ENCODE results near the gene NLRC3. TPM values are rescaled to one million over a fixed set of nuclear protein-coding genes. Genes with fewer than 3 reads are reported as not detected.

The NLRC3 gene
- total RNA-seq, 1 experiment from 2014 or later = 0.15 TPM

GRCh38 chr16:3509470-3509928 lies 67.7 kb downstream of the NLRC3 start:
- H3K9ac ChIP-seq (ENCODE audit: low read length) = no peak overlapping the region
- H3K9me3 ChIP-seq (ENCODE audit: control insufficient read depth in 1 of 2, insufficient read depth in 1 of 2, low read depth in 1 of 2, low read length in 2 of 2) = no peaks in the 10 kb centered on the region
- intact Hi-C loops (cut with micrococcal nuclease) = no loop called here
- H3K4me3 ChIP-seq (replicated peaks in 1 of 2; ENCODE audit: low read depth in 1 of 2, low read length in 2 of 2) = no peak overlapping the region
- H3K4me1 ChIP-seq (ENCODE audit: control insufficient read depth in 1 of 2, insufficient read depth in 2 of 2, low read length in 2 of 2) = no peaks in the 10 kb centered on the region
- ChIA-PET POLR2A (no interaction called here), RAD21 (ENCODE audit: low non-redundant PET in 1 of 2, low total read pairs in 2 of 2, uncharacterized antibody in 2 of 2, unreplicated experiment in 2 of 2) (no interaction called here), CTCF (no interaction called here)
- H3K27me3 ChIP-seq (ENCODE audit: insufficient read depth, low read length) = no peaks in the 10 kb centered on the region
- no peaks in the 10 kb centered on the region for H4K20me1 ChIP-seq (ENCODE audit: insufficient read depth)
- H3K4me2 ChIP-seq (ENCODE audit: low read length) = no peak overlapping the region
- no peak overlapping the region for H3K27ac ChIP-seq (ENCODE audit: low read depth, low read length)
- TF ChIP-seq EZH2 (IDR thresholded peaks at IDR 0.05) (no peak), SP1 (IDR thresholded peaks at IDR 0.05; ENCODE audit: low read depth) (no peak), RAD21 (IDR thresholded peaks at IDR 0.05; ENCODE audit: low read depth) (no peak), POLR2A (IDR thresholded peaks at IDR 0.05; ENCODE audit: borderline replicate concordance, extremely low read depth, insufficient read depth, insufficient read length) (no peak), JUND (IDR thresholded peaks at IDR 0.05) (no peak), ZFX (IDR thresholded peaks at IDR 0.05) (no peak), ATF3 (IDR thresholded peaks at IDR 0.05) (no peak), TCF7L2 (IDR thresholded peaks at IDR 0.05; ENCODE audit: borderline replicate concordance, extremely low read depth, insufficient read depth, insufficient read length) (no peak), CEBPB (IDR thresholded peaks at IDR 0.05; ENCODE audit: low read depth) (no peak), MAX (IDR thresholded peaks at IDR 0.05) (no peak), ZBTB33 (IDR thresholded peaks at IDR 0.05; ENCODE audit: extremely low read depth, insufficient replicate concordance, low read length) (no peak), SIN3A (IDR thresholded peaks at IDR 0.05; ENCODE audit: low read depth) (no peak), POLR2AphosphoS5 (IDR thresholded peaks at IDR 0.05; ENCODE audit: low read depth, low read length) (no peak), REST (IDR thresholded peaks at IDR 0.05; ENCODE audit: low read depth) (no peak), CBX3 (IDR thresholded peaks at IDR 0.05; ENCODE audit: low read depth) (no peak), ZNF274 (IDR thresholded peaks at IDR 0.05; ENCODE audit: low read depth, low read length) (no peak), SRF (IDR thresholded peaks at IDR 0.05; ENCODE audit: low read depth) (no peak)
- H3K9me2 ChIP-seq (ENCODE audit: insufficient read depth) = no peaks in the 10 kb centered on the region
- ATAC-seq = no peak
- BruUV-seq (replicated peaks) = no TSS peak
- no peak overlapping the region for H2AFZ ChIP-seq (ENCODE audit: low read depth, low read length, poor library complexity, severe bottlenecking)
- peaks cover 11 to 16% of the 10 kb centered on the region in 2 experiments for H3K36me3 ChIP-seq (ENCODE audit: control insufficient read depth in 1 of 2, insufficient read depth in 2 of 2, low read length in 2 of 2)
- no peaks in the 10 kb centered on the region for H3K79me2 ChIP-seq (ENCODE audit: insufficient read depth, low read length)
- DNase-seq (ENCODE audit: low read depth, low spot score) = no peak
